Measurements from ENCODE around the gene CTPS1.

- TF ChIP-seq CTCF (conservative IDR thresholded peaks at IDR 0.05 in 1 of 2, IDR thresholded peaks at IDR 0.05 in 1 of 2; ENCODE audit: low read depth in 1 of 2, low read length in 2 of 2) (no peak), EZH2 (IDR thresholded peaks at IDR 0.05; ENCODE audit: low read length, missing control alignments) (no peak)
Observed at GRCh38 chr1:40945491-40945973, 34.0 kb upstream of the CTPS1 start.

Measured in fibroblast of lung (primary cell).